IPS-15b (cell line): ENCODE measurements around the gene NRXN3.

Experiments used
- H3K27me3 ChIP-seq: one replicate; pipeline ENCODE4 v1.6.1; 2013; ENCODE audit warnings: low read length; ENCODE audit not compliant: control insufficient read depth, insufficient read depth
- H3K36me3 ChIP-seq: one replicate; pipeline ENCODE4 v1.6.1; 2013; ENCODE audit warnings: low read length; ENCODE audit not compliant: control insufficient read depth, insufficient read depth
- H3K4me1 ChIP-seq: one replicate; pipeline ENCODE4 v1.6.1; 2013; ENCODE audit warnings: mild to moderate bottlenecking, low read length; ENCODE audit not compliant: control insufficient read depth, insufficient read depth
- H3K4me3 ChIP-seq: one replicate; pipeline ENCODE4 v1.5.1; 2013; ENCODE audit warnings: low read depth, low read length
- H3K9ac ChIP-seq: one replicate; pipeline ENCODE4 v1.6.1; 2013; ENCODE audit warnings: low read depth, mild to moderate bottlenecking, low read length
- H3K9me3 ChIP-seq: one replicate; pipeline ENCODE4 v1.6.1; 2013; ENCODE audit warnings: mild to moderate bottlenecking, low read length; ENCODE audit not compliant: control insufficient read depth, insufficient read depth

NRXN3 gene

DNA sequence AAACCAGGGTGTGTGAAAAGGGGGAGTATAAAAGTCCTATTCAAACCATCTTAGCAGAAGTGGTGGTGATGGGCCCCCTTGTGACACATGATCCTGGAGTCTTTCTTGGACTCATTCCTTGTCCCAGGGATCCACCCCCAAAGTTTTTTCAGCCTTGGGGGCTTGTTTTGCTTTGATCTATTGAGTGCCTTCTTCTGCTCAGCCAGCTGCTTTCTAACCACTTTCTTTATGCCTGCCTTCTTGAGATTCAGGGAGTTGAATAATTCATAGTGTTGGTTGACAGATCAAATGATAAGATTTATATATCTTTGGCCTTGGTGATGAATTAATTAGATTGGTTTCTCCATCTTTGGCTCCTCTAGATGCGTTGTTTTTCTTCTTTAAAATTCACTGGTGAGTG lies 1114.4 kb downstream of the NRXN3 start:
- Histone ChIP-seq H3K9ac (no peak overlapping the region), H3K9me3 (no peaks in the 10 kb centered on the region), H3K4me3 (no peak overlapping the region), H3K4me1 (peaks cover 16% of the 10 kb centered on the region), H3K36me3 (no peaks in the 10 kb centered on the region), H3K27me3 (peaks cover 34% of the 10 kb centered on the region)

DNA sequence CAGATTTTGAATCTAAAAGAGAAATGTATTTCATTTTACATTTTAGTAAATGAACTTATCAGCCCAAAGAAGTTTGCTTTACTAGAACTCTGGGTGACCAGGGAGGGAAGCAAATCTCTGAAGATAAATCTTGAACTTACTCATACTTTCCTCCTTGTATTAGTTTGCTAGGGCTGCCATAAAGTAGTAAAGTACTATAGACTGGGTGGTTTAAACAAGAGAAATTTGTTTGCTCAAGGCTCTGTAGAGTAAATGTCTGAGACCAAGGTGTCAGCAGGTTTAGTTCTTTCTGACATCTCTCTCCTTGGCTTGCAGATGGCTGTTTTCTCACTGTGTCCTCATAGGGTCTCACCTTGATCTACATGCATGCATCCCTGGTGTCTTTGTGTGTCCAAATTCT lies 1115.1 kb downstream of the NRXN3 start:
- H3K9me3 ChIP-seq, result no peaks in the 10 kb centered on the region

DNA sequence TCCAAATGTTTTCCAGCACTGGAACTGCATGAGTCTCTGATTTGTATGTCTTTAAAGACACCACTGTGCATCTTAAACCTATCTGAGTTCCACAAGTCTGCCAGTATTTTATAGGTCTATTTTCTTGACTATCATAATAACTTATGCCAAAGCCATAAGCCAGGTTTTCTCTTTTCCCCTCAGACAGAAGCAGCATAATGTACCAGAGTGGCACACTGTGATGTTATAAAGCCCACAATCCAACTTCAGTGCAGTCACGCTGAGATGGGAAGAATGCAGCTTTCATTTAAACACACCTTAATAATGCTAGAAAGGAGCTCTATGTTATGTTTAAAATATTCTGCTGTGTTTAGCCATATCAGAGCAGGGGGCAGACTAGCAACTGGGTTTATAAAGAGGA lies 1117.8 kb downstream of the NRXN3 start:
- H3K36me3 ChIP-seq, result no peaks in the 10 kb centered on the region
- peaks cover 10% of the 10 kb centered on the region for H3K27me3 ChIP-seq
- H3K9me3 ChIP-seq, result no peaks in the 10 kb centered on the region
- H3K9ac ChIP-seq, result no peak overlapping the region
- H3K4me1 ChIP-seq, result peaks cover 7% of the 10 kb centered on the region
- H3K4me3 ChIP-seq, result no peak overlapping the region

More for the DNA sequence above, 1115.1 kb downstream of the NRXN3 start:
- peaks cover 27% of the 10 kb centered on the region for H3K27me3 ChIP-seq
- H3K4me3 ChIP-seq, result no peak overlapping the region
- peaks cover 19% of the 10 kb centered on the region for H3K4me1 ChIP-seq
- H3K36me3 ChIP-seq, result no peaks in the 10 kb centered on the region
- H3K9ac ChIP-seq, result no peak overlapping the region

- no peak overlapping the region for H3K4me3 ChIP-seq
- H3K4me1 ChIP-seq, result peaks cover 15% of the 10 kb centered on the region
- no peaks in the 10 kb centered on the region for H3K9me3 ChIP-seq
- H3K36me3 ChIP-seq, result no peaks in the 10 kb centered on the region
- H3K9ac ChIP-seq, result no peak overlapping the region
- no peaks in the 10 kb centered on the region for H3K27me3 ChIP-seq
Measured at GRCh38 chr14:79293482-79294177, 1123.5 kb downstream of the NRXN3 start.

DNA sequence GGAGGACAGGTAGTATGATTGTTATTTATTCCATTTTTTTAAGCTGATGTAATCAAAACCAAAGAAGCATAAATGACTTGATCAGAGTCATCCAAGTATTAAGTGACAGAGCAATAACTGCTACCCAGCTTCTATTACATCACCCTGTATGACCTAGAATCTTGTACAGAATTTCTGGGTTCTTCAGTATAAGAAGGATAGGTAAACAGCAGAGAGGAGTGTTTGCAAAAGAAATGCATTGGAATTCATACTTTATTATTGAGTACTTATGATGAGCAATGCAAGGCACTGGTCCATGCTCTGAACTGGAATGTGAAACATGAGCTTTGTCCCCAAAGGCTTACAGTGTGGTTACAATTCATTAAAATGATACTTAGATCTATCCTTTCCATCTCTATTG lies 1124.3 kb downstream of the NRXN3 start:
- Histone ChIP-seq H3K9me3 (no peaks in the 10 kb centered on the region), H3K36me3 (no peaks in the 10 kb centered on the region), H3K27me3 (no peaks in the 10 kb centered on the region), H3K4me1 (peaks cover 19% of the 10 kb centered on the region), H3K4me3 (no peak overlapping the region), H3K9ac (no peak overlapping the region)

GRCh38 chr14:79295385-79295784 lies 1125.2 kb downstream of the NRXN3 start:
- Histone ChIP-seq H3K9me3 (no peaks in the 10 kb centered on the region), H3K27me3 (no peaks in the 10 kb centered on the region), H3K4me1 (peaks cover 13% of the 10 kb centered on the region), H3K4me3 (no peak overlapping the region), H3K36me3 (no peaks in the 10 kb centered on the region), H3K9ac (no peak overlapping the region)

- peaks cover 12% of the 10 kb centered on the region for H3K4me1 ChIP-seq
- H3K36me3 ChIP-seq, result no peaks in the 10 kb centered on the region
- no peak overlapping the region for H3K4me3 ChIP-seq
- no peaks in the 10 kb centered on the region for H3K27me3 ChIP-seq
- no peak overlapping the region for H3K9ac ChIP-seq
- no peaks in the 10 kb centered on the region for H3K9me3 ChIP-seq
Measured at GRCh38 chr14:79298373-79298772, 1128.2 kb downstream of the NRXN3 start.

DNA sequence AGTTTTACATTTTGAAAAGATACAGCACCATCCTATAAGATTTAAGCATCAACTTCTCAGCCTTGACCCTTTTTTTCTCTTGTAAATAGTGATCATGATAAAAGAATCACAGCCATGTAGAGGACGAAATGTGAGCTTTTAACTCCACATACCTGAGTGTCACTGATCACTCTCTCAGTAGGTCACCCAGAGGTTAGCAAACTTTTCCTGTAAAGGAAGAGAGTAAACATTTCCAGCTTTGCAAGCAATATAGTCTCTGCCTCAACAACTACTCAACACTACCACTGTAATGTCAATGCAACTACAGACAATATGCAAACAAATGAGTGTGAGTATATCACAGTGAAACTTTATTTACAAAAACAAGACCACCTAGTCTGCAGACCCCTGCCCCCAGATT lies 1129.0 kb downstream of the NRXN3 start:
- no peak overlapping the region for H3K4me3 ChIP-seq
- no peaks in the 10 kb centered on the region for H3K27me3 ChIP-seq
- no peak overlapping the region for H3K9ac ChIP-seq
- H3K9me3 ChIP-seq, result no peaks in the 10 kb centered on the region
- H3K36me3 ChIP-seq, result no peaks in the 10 kb centered on the region
- peaks cover 7% of the 10 kb centered on the region for H3K4me1 ChIP-seq

- Histone ChIP-seq H3K4me1 (peaks cover 1% of the 10 kb centered on the region), H3K9ac (no peak overlapping the region), H3K36me3 (no peaks in the 10 kb centered on the region), H3K27me3 (no peaks in the 10 kb centered on the region), H3K9me3 (no peaks in the 10 kb centered on the region), H3K4me3 (no peak overlapping the region)
Measured at GRCh38 chr14:79304279-79304678, 1134.1 kb downstream of the NRXN3 start.

DNA sequence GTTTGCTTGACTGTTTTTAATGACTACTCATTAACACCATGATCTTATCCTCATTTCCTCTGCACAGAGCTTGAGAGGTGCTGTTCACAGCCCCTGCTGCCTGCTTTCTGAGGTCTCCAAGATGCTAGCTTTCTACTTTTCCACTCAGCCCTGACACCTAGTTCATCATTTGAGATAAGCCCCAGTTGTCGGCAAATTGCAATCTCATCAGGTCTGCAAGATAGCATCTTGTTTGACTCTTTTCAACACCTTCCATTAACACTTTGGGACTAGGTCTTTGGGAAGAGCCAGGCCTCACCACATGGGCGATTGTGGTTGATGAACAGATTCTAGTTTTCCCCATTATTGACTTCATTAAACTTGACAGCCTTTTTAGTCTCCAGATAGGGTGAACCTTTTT lies 1136.4 kb downstream of the NRXN3 start:
- Histone ChIP-seq H3K4me3 (no peak overlapping the region), H3K4me1 (no peaks in the 10 kb centered on the region), H3K36me3 (no peaks in the 10 kb centered on the region), H3K27me3 (no peaks in the 10 kb centered on the region), H3K9me3 (no peaks in the 10 kb centered on the region), H3K9ac (no peak overlapping the region)

- no peak overlapping the region for H3K9ac ChIP-seq
- H3K36me3 ChIP-seq, result no peaks in the 10 kb centered on the region
- H3K4me1 ChIP-seq, result no peaks in the 10 kb centered on the region
- H3K4me3 ChIP-seq, result no peak overlapping the region
- H3K9me3 ChIP-seq, result no peaks in the 10 kb centered on the region
- no peaks in the 10 kb centered on the region for H3K27me3 ChIP-seq
Measured at GRCh38 chr14:79318371-79318770, 1148.2 kb downstream of the NRXN3 start.

- no peak overlapping the region for H3K4me3 ChIP-seq
- H3K9me3 ChIP-seq, result no peaks in the 10 kb centered on the region
- no peak overlapping the region for H3K9ac ChIP-seq
- H3K27me3 ChIP-seq, result no peaks in the 10 kb centered on the region
- H3K36me3 ChIP-seq, result no peaks in the 10 kb centered on the region
- H3K4me1 ChIP-seq, result no peaks in the 10 kb centered on the region
Measured at GRCh38 chr14:79320561-79320960, 1150.4 kb downstream of the NRXN3 start.
